ENCODE results near the gene PCF11.

DNA sequence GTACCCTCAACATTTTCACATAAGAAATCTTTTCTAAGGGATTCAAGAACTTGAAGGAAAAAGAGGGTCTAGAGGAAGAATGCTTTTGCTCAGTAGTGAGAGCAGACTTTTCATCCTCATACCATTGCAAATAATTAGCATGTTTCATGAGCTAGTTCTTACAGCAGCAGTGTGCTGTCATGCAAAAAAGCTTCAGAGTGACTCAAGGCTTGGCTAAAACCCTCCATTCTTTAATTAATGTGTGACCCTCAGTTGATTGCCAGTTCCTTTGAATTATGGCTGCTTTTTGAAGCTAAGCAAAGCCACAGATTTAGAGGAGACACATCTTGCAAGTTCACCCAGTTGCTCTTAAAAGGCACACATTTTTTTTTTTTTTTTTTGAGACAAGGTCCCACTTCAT is 36.6 kb upstream of the PCF11 start:
- no peak for TF ChIP-seq TAF1 (IDR thresholded peaks at IDR 0.05; ENCODE audit: low read depth)
- TF ChIP-seq, protein P1, sequence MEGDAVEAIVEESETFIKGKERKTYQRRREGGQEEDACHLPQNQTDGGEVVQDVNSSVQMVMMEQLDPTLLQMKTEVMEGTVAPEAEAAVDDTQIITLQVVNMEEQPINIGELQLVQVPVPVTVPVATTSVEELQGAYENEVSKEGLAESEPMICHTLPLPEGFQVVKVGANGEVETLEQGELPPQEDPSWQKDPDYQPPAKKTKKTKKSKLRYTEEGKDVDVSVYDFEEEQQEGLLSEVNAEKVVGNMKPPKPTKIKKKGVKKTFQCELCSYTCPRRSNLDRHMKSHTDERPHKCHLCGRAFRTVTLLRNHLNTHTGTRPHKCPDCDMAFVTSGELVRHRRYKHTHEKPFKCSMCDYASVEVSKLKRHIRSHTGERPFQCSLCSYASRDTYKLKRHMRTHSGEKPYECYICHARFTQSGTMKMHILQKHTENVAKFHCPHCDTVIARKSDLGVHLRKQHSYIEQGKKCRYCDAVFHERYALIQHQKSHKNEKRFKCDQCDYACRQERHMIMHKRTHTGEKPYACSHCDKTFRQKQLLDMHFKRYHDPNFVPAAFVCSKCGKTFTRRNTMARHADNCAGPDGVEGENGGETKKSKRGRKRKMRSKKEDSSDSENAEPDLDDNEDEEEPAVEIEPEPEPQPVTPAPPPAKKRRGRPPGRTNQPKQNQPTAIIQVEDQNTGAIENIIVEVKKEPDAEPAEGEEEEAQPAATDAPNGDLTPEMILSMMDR (IDR thresholded peaks at IDR 0.05; ENCODE audit: poor library complexity, severe bottlenecking): no peak
- no peak for TF ChIP-seq EP300 (conservative IDR thresholded peaks at IDR 0.05; ENCODE audit: poor library complexity, severe bottlenecking)
- TF ChIP-seq EZH2 (IDR thresholded peaks at IDR 0.05; ENCODE audit: borderline replicate concordance, insufficient read depth, low read length, poor library complexity, severe bottlenecking): no peak
- no peak for TF ChIP-seq SMC3 (conservative IDR thresholded peaks at IDR 0.05; ENCODE audit: poor library complexity)
- TF ChIP-seq, protein P2, sequence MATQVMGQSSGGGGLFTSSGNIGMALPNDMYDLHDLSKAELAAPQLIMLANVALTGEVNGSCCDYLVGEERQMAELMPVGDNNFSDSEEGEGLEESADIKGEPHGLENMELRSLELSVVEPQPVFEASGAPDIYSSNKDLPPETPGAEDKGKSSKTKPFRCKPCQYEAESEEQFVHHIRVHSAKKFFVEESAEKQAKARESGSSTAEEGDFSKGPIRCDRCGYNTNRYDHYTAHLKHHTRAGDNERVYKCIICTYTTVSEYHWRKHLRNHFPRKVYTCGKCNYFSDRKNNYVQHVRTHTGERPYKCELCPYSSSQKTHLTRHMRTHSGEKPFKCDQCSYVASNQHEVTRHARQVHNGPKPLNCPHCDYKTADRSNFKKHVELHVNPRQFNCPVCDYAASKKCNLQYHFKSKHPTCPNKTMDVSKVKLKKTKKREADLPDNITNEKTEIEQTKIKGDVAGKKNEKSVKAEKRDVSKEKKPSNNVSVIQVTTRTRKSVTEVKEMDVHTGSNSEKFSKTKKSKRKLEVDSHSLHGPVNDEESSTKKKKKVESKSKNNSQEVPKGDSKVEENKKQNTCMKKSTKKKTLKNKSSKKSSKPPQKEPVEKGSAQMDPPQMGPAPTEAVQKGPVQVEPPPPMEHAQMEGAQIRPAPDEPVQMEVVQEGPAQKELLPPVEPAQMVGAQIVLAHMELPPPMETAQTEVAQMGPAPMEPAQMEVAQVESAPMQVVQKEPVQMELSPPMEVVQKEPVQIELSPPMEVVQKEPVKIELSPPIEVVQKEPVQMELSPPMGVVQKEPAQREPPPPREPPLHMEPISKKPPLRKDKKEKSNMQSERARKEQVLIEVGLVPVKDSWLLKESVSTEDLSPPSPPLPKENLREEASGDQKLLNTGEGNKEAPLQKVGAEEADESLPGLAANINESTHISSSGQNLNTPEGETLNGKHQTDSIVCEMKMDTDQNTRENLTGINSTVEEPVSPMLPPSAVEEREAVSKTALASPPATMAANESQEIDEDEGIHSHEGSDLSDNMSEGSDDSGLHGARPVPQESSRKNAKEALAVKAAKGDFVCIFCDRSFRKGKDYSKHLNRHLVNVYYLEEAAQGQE (IDR thresholded peaks at IDR 0.05; ENCODE audit: borderline replicate concordance): no peak
- no peak for TF ChIP-seq POLR2AphosphoS5 (IDR thresholded peaks at IDR 0.05)
- TF ChIP-seq RAD21 (conservative IDR thresholded peaks at IDR 0.05): no peak
- TF ChIP-seq MXI1 (conservative IDR thresholded peaks at IDR 0.05; ENCODE audit: poor library complexity, severe bottlenecking): no peak
